Panc1 (cell line): Measurements from ENCODE around the gene BRAT1. TPM values are rescaled to one million over a fixed set of nuclear protein-coding genes. Genes with fewer than 3 reads are reported as not detected.

Experiments used
- ATAC-seq: fragments of 200-7000 bp; cut with Tn5 transposase; 2 replicates; pipeline ENCODE4 v1.9.1; 2020; ENCODE audit warnings: mild to moderate bottlenecking, moderate library complexity
- BruUV-seq: library from RNA; stranded (reverse); fragments of 400-500 nt; replicated peaks from 2 replicates; lab custom pipeline; 2021; lab: Mats Ljungman, UMichigan
- CTCF ChIA-PET: fragments of 300-600 bp; sonication (Branson Sonifier 250); formaldehyde crosslinking; loops from one replicate; lab custom pipeline; 2022; ENCODE audit warnings: antibody characterized with exemption; lab: Charles Lee
- POLR2A ChIA-PET: fragments of 300-600 bp; sonication (Branson Sonifier 250); formaldehyde crosslinking; loops from one replicate; lab custom pipeline; 2022; ENCODE audit warnings: antibody characterized with exemption; lab: Charles Lee
- DNase-seq: peaks from one replicate; pipeline ENCODE4 v3.0.0-alpha.2; 2010; ENCODE audit warnings: low read depth, low spot score
- H3K27ac ChIP-seq: 2 replicates; pipeline ENCODE4 v1.5.1; 2011; ENCODE audit warnings: mild to moderate bottlenecking, low read length, inconsistent platforms
- H3K27me3 ChIP-seq: fragments of 200-500 bp; sonication (Bioruptor generic); 2 replicates; pipeline ENCODE4 v1.6.0; 2014; ENCODE audit warnings: low read length, inconsistent platforms; ENCODE audit not compliant: control insufficient read depth, insufficient read depth
- H3K36me3 ChIP-seq: fragments of 200-500 bp; sonication (Bioruptor generic); 2 replicates; pipeline ENCODE4 v1.5.1; 2014; ENCODE audit warnings: inconsistent platforms, mild to moderate bottlenecking, low read length, moderate library complexity; ENCODE audit not compliant: control insufficient read depth, insufficient read depth
- H3K4me1 ChIP-seq: 2 replicates; pipeline ENCODE4 v1.5.1; 2011; ENCODE audit warnings: inconsistent platforms, mild to moderate bottlenecking, low read length, moderate library complexity; ENCODE audit not compliant: control insufficient read depth, insufficient read depth
- H3K4me3 ChIP-seq, 2 experiments: 2 replicates each; pipeline ENCODE4 v1.5.1; 2011 to 2012; ENCODE audit warnings: low read depth in 2 of 2, low read length in 2 of 2, mild to moderate bottlenecking in 2 of 2, inconsistent platforms in 1 of 2, moderate library complexity in 1 of 2
- H3K9me3 ChIP-seq: fragments of 200-500 bp; sonication (Bioruptor generic); 2 replicates; pipeline ENCODE4 v1.5.1; 2014; ENCODE audit warnings: low read depth, mild to moderate bottlenecking, inconsistent platforms, low read length, moderate library complexity; ENCODE audit not compliant: control insufficient read depth, insufficient read depth
- CTCF ChIP-seq: fragments of 450-650 bp; IDR thresholded peaks from 2 replicates; pipeline ENCODE4 v1.5.1; 2017; ENCODE audit warnings: mild to moderate bottlenecking
- POLR2AphosphoS5 ChIP-seq: IDR thresholded peaks from 2 replicates; pipeline ENCODE4 v1.6.1; 2012; ENCODE audit warnings: mild to moderate bottlenecking, low read depth, low read length, moderate library complexity
- REST ChIP-seq, 2 experiments: IDR thresholded peaks; 2 replicates each; pipeline ENCODE4 v1.6.1; 2011 to 2012; ENCODE audit warnings: low read depth in 2 of 2, control low read depth in 1 of 2, low read length in 1 of 2, mild to moderate bottlenecking in 1 of 2, moderate library complexity in 1 of 2; ENCODE audit not compliant: insufficient read depth in 1 of 2
- SIN3A ChIP-seq: IDR thresholded peaks from 2 replicates; pipeline ENCODE4 v1.6.1; 2012; ENCODE audit warnings: low read depth, mild to moderate bottlenecking, low read length, moderate library complexity, borderline replicate concordance; ENCODE audit not compliant: insufficient read depth
- TCF7L2 ChIP-seq: IDR thresholded peaks from 2 replicates; pipeline ENCODE4 v1.6.1; 2011; ENCODE audit warnings: mild to moderate bottlenecking, low read depth, low read length, inconsistent platforms
- in situ Hi-C: cut with HindIII; loops from 2 replicates; pipeline ENCODE4 v1.10.0; 2016; ENCODE audit warnings: low sequenced_read_pairs, low pct_unique_long_range_greater_than_20kb
- intact Hi-C: fragments of 100-400 bp; cut with micrococcal nuclease; formaldehyde crosslinking; loops from one replicate; pipeline ENCODE4 v1.10.0; 2022; ENCODE audit not compliant: unreplicated experiment
- total RNA-seq: library from RNA; stranded (reverse); gene quantifications from one replicate; pipeline ENCODE4 v1.2.1, GENCODE V29; 2021; ENCODE audit not compliant: unreplicated experiment

The BRAT1 gene
- total RNA-seq, 1 experiment from 2014 or later: 76.9 TPM

GRCh38 chr7:2523941-2524807 lies 31.1 kb downstream of the BRAT1 start:
- no TSS peak for BruUV-seq
- POLR2A ChIA-PET: no interaction called here
- Histone ChIP-seq H3K9me3 (no peaks in the 10 kb centered on the region), H3K27ac (peak overlapping the region; percentile 83), H3K27me3 (no peaks in the 10 kb centered on the region), H3K4me3 (peak overlapping the region; percentile 17 to 89), H3K36me3 (no peaks in the 10 kb centered on the region), H3K4me1 (peaks cover 77% of the 10 kb centered on the region)
- no peak for TF ChIP-seq CTCF
- TF ChIP-seq SIN3A: 0 out of 2 replicates have a peak, but pooled peaks have one; percentile 66
- TF ChIP-seq POLR2AphosphoS5: peak; percentile 44; the same call in 1 of the 2 replicates
- intact Hi-C loops: loop anchor here (5.0 kb wide), 1 partner anchor 47 kb away; the partner anchor contains the start of gene GRIFIN
- ATAC-seq: peak; percentile 19
- no peak for DNase-seq
- in situ Hi-C loops: no loop called here
- CTCF ChIA-PET: interaction anchor here (0.7 kb wide), 1 partner anchor 48 kb away, joined by 3 read pairs; no protein-coding TSS in a partner anchor

- CTCF ChIA-PET: interaction anchor here (0.5 to 0.7 kb wide), 3 partner anchors 48 to 141 kb away, joined by 3 to 11 read pairs (median 5); no protein-coding TSS in a partner anchor
- ATAC-seq: peak; percentile 10
- POLR2A ChIA-PET: interaction anchor here (0.7 kb wide), 1 partner anchor 13 kb away, joined by 3 read pairs; no protein-coding TSS in a partner anchor
- no peaks in the 10 kb centered on the region for H3K9me3 ChIP-seq
- peak overlapping the region; percentile 17 to 89 for H3K4me3 ChIP-seq
- peaks cover 74% of the 10 kb centered on the region for H3K4me1 ChIP-seq
- TF ChIP-seq SIN3A (no peak), POLR2AphosphoS5 (no peak), CTCF (no peak), REST (IDR thresholded peaks at IDR 0.05; ENCODE audit: insufficient read depth in 1 of 2, low read depth in 2 of 2, low read length in 1 of 2) (no peak), TCF7L2 (no peak)
- H3K27ac ChIP-seq: peak overlapping the region; percentile 83
- H3K27me3 ChIP-seq: no peaks in the 10 kb centered on the region
- BruUV-seq: no TSS peak
- intact Hi-C loops: loop anchor here (5.0 kb wide), 1 partner anchor 46 kb away; the partner anchor contains the start of gene GRIFIN
- in situ Hi-C loops: no loop called here
- H3K36me3 ChIP-seq: no peaks in the 10 kb centered on the region
- no peak for DNase-seq
Measured at GRCh38 chr7:2523461-2523936, 31.8 kb downstream of the BRAT1 start.
